Esophagus muscularis mucosa (tissue), 4 donors: ENCODE results near the gene SV2C. TPM values are rescaled to one million over a fixed set of nuclear protein-coding genes. Genes with fewer than 3 reads are reported as not detected.

Source experiments
- DNase-seq: peaks from one replicate; pipeline ENCODE4 v3.0.0-alpha.2; 2017; ENCODE audit errors: extremely low spot score
- H3K27ac ChIP-seq, 4 donors: fragments of 200-600 bp; sonication (generic); replicated peaks in 1 of 4; 1 replicate in 3 of 4; 2 replicates in 1 of 4; pipeline ENCODE4 v1.5.1; 2016 to 2019; ENCODE audit warnings: mild to moderate bottlenecking in 1 of 4
- H3K27me3 ChIP-seq, 4 donors: fragments of 200-600 bp; sonication (generic); one replicate each; pipeline versions ENCODE4 v1.5.1 to v1.6.0; 2016 to 2019
- H3K36me3 ChIP-seq, 4 donors: fragments of 200-600 bp; sonication (generic); one replicate each; pipeline ENCODE4 v1.5.1; 2016 to 2019
- H3K4me1 ChIP-seq, 4 donors: fragments of 200-600 bp; sonication (generic); one replicate each; pipeline ENCODE4 v1.5.1; 2016 to 2019
- H3K4me3 ChIP-seq, 4 donors: fragments of 200-600 bp; sonication (generic); 1 replicate in 2 of 4; 2 replicates in 2 of 4; pipeline ENCODE4 v1.5.1; 2016 to 2019; ENCODE audit warnings: mild to moderate bottlenecking in 4 of 4, moderate library complexity in 1 of 4
- H3K9me3 ChIP-seq, 4 donors: fragments of 200-600 bp; sonication (generic); 1 replicate in 3 of 4; 2 replicates in 1 of 4; pipeline ENCODE4 v1.5.1; 2016 to 2019
- EP300 ChIP-seq: sonication (generic); formaldehyde crosslinking; IDR thresholded peaks from one replicate; pipeline ENCODE4 v1.6.1; 2017; ENCODE audit warnings: antibody characterized with exemption
- POLR2A ChIP-seq: fragments of 450-650 bp; IDR thresholded peaks from one replicate; pipeline ENCODE4 v1.6.1; 2017; ENCODE audit warnings: antibody characterized with exemption, moderate library complexity, mild to moderate bottlenecking, low read depth
- POLR2AphosphoS5 ChIP-seq, 2 donors: sonication (generic); formaldehyde crosslinking; IDR thresholded peaks; one replicate each; pipeline ENCODE4 v1.6.1; 2017; ENCODE audit warnings: antibody characterized with exemption in 2 of 2
- WGBS: methylation state at CpG from one replicate; pipeline ENCODE4 v1.1.5; 2018; 5-methylcytosine and 5-hydroxymethylcytosine counted together
- intact Hi-C: fragments of 100-400 bp; cut with DNase I; formaldehyde crosslinking; loops from one replicate; pipeline ENCODE4 v1.15.1; 2023
- total RNA-seq, 4 donors: library from RNA; depleted of rRNA; stranded (reverse); fragments of >200 nt; gene quantifications; one replicate each; pipeline versions ENCODE4 v1.1.0 to v1.2.1, GENCODE V29; 2016
- TF ChIP-seq, protein P1 (sequence below), 3 experiments: fragments of 200-600 bp in 2 of 3; fragments of 450-650 bp in 1 of 3; sonication (generic) in 2 of 3; IDR thresholded peaks; one replicate each; pipeline ENCODE4 v1.5.1; 2017 to 2019; ENCODE audit warnings: antibody characterized with exemption in 3 of 3, mild to moderate bottlenecking in 2 of 3, moderate library complexity in 1 of 3

The SV2C gene
- total RNA-seq, 4 donors from 2014 or later = 0.23 to 0.99 (median 0.47) TPM

- TF ChIP-seq, protein P1, sequence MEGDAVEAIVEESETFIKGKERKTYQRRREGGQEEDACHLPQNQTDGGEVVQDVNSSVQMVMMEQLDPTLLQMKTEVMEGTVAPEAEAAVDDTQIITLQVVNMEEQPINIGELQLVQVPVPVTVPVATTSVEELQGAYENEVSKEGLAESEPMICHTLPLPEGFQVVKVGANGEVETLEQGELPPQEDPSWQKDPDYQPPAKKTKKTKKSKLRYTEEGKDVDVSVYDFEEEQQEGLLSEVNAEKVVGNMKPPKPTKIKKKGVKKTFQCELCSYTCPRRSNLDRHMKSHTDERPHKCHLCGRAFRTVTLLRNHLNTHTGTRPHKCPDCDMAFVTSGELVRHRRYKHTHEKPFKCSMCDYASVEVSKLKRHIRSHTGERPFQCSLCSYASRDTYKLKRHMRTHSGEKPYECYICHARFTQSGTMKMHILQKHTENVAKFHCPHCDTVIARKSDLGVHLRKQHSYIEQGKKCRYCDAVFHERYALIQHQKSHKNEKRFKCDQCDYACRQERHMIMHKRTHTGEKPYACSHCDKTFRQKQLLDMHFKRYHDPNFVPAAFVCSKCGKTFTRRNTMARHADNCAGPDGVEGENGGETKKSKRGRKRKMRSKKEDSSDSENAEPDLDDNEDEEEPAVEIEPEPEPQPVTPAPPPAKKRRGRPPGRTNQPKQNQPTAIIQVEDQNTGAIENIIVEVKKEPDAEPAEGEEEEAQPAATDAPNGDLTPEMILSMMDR (IDR thresholded peaks at IDR 0.05) = no peak
- TF ChIP-seq POLR2AphosphoS5 (IDR thresholded peaks at IDR 0.05) (no peak), EP300 (no peak), POLR2A (no peak)
- no peak for DNase-seq
- no peaks in the 10 kb centered on the region for H3K36me3 ChIP-seq
- H3K4me1 ChIP-seq = peaks cover 0 to 6% (median 3%) of the 10 kb centered on the region in 4 donors
- WGBS = 94% methylated on average over 3 of the region's 3 CpGs
- intact Hi-C loops = no loop called here
- no peaks in the 10 kb centered on the region for H3K9me3 ChIP-seq
- no peak overlapping the region for H3K27ac ChIP-seq
- H3K27me3 ChIP-seq = no peaks in the 10 kb centered on the region
- no peak overlapping the region for H3K4me3 ChIP-seq
Measured at GRCh38 chr5:76376148-76376865, 293.1 kb downstream of the SV2C start.

DNA sequence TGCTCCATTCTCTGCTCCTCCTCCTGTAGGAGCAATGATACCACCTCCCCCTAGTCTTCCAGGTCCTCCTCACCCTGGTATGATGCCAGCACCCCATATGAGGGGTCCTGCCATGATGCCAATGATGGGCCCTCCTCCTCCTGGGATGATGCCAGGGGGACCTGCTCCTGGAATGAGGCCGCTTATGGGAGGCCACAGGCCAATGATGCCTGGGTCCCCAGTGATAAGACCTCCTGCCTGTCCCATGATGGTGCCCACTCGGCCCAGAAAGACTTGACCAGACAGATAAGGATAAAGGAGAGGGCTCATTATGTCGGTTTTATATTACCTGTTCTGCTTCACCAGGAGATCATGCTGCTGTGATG, 293.7 kb downstream of the SV2C start:
- intact Hi-C loops = no loop called here
- H3K27me3 ChIP-seq = no peaks in the 10 kb centered on the region
- H3K27ac ChIP-seq = no peak overlapping the region
- H3K9me3 ChIP-seq = no peaks in the 10 kb centered on the region
- H3K4me3 ChIP-seq = no peak overlapping the region
- no peaks in the 10 kb centered on the region for H3K36me3 ChIP-seq
- peaks cover 0 to 6% (median 3%) of the 10 kb centered on the region in 4 donors for H3K4me1 ChIP-seq
- 89% methylated on average over 3 of the region's 3 CpGs for WGBS
- DNase-seq = no peak
- TF ChIP-seq, protein P1 (IDR thresholded peaks at IDR 0.05) = no peak
- TF ChIP-seq EP300 = no peak
- no peak for TF ChIP-seq POLR2A

DNA sequence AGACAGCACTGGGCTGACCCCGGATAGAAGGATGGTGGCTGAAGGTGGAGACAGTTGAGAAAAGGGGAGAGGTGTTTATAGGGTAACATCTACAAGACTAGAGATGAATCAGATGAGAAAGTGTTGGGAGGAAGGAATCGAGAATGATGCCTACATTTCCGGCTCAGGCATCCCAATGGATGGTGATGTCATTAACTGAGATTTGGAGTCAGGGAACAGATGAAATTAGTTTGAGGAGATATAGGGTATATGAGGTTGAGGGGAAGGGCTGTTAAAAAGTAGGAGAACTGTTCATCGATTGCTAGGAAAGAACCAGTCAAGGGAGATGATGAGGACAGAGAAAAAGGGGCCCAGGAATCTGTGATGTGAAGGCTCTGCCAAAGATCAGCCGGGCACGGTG, 295.2 kb downstream of the SV2C start:
- Histone ChIP-seq H3K36me3 (no peaks in the 10 kb centered on the region), H3K4me1 (no peaks in the 10 kb centered on the region), H3K9me3 (no peaks in the 10 kb centered on the region), H3K27me3 (no peaks in the 10 kb centered on the region), H3K4me3 (no peak overlapping the region), H3K27ac (no peak overlapping the region)
- intact Hi-C loops = no loop called here
- TF ChIP-seq, protein P1 (IDR thresholded peaks at IDR 0.05) = no peak
- no peak for TF ChIP-seq EP300
- no peak for TF ChIP-seq POLR2AphosphoS5 (IDR thresholded peaks at IDR 0.05)
- TF ChIP-seq POLR2A = no peak
- 96% methylated on average over 6 of the region's 6 CpGs for WGBS
- DNase-seq = no peak

GRCh38 chr5:76379316-76379715, 296.1 kb downstream of the SV2C start:
- TF ChIP-seq POLR2A = no peak
- TF ChIP-seq, protein P1 (IDR thresholded peaks at IDR 0.05) = no peak
- TF ChIP-seq POLR2AphosphoS5 (IDR thresholded peaks at IDR 0.05) = no peak
- TF ChIP-seq EP300 = no peak
- H3K9me3 ChIP-seq = no peaks in the 10 kb centered on the region
- intact Hi-C loops = no loop called here
- 64% methylated on average over 5 of the region's 5 CpGs for WGBS
- no peak overlapping the region for H3K4me3 ChIP-seq
- H3K36me3 ChIP-seq = no peaks in the 10 kb centered on the region
- no peaks in the 10 kb centered on the region for H3K4me1 ChIP-seq
- no peak for DNase-seq
- H3K27ac ChIP-seq = no peak overlapping the region
- H3K27me3 ChIP-seq = no peaks in the 10 kb centered on the region

- intact Hi-C loops = no loop called here
- no peaks in the 10 kb centered on the region for H3K27me3 ChIP-seq
- H3K4me3 ChIP-seq = no peak overlapping the region
- DNase-seq = no peak
- H3K27ac ChIP-seq = no peak overlapping the region
- WGBS = 80% methylated on average over 1 of the region's 1 CpG
- no peaks in the 10 kb centered on the region for H3K36me3 ChIP-seq
- TF ChIP-seq EP300 (no peak), POLR2A (no peak), POLR2AphosphoS5 (IDR thresholded peaks at IDR 0.05) (no peak)
- TF ChIP-seq, protein P1 (IDR thresholded peaks at IDR 0.05) = no peak
- no peaks in the 10 kb centered on the region for H3K4me1 ChIP-seq
- no peaks in the 10 kb centered on the region for H3K9me3 ChIP-seq
Measured at GRCh38 chr5:76379855-76380254, 296.7 kb downstream of the SV2C start.
